Posterior cingulate gyrus (tissue), 11 donors: Measurements from ENCODE around the gene NIPAL3.
"Not testable (repeated sequence)": the region's sequence is repeated elsewhere in the genome, so short reads cannot be mapped to it uniquely, and the experiment has no call there.

ENCODE experiments used
- DNase-seq, 10 donors: peaks; one replicate each; pipeline versions ENCODE4 v3.0.0 to v3.0.0-alpha.2; 2020 to 2021; ENCODE audit warnings: mixed read lengths in 3 of 10
- intact Hi-C: fragments of 100-400 bp; cut with DNase I; formaldehyde crosslinking; loops from one replicate; pipeline ENCODE4 v1.15.1; 2023

Gene NIPAL3

DNA sequence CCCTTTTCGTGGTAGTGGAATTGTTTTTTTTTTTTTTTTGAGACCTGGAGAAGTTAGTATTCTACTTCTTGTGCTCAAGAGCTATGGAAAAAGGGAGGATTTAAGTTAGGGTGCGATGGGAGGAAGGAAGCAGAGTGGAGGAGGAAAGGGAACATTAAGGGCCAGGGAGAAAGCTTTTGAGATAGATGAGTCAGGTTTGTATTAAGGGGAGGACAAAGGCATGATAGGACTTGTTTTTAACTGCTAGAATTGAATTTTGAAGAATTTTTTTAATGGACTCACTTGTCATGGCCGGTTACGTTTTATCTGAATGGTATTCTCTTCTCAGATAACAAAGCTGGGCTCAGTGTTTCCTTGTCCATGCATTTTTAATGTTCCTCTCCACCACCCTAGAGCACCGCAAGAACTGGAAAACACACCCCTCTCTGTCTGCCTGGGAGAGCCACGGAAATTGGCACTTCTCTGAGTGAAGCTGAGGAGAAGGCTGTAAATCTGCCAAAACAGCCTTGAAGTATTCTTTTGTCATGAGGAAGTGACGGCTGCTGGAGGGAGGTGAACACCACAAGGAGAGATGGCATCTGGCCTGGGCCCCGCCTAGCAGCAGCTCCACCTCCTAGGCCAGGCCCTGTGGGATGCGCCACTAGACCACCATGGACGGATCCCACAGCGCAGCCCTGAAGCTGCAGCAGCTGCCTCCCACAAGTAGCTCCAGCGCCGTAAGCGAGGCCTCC, 3.5 kb downstream of the NIPAL3 start:
- DNase-seq: peak in 5 of 10 donors; percentile 47 to 89 (median 55)

DNA sequence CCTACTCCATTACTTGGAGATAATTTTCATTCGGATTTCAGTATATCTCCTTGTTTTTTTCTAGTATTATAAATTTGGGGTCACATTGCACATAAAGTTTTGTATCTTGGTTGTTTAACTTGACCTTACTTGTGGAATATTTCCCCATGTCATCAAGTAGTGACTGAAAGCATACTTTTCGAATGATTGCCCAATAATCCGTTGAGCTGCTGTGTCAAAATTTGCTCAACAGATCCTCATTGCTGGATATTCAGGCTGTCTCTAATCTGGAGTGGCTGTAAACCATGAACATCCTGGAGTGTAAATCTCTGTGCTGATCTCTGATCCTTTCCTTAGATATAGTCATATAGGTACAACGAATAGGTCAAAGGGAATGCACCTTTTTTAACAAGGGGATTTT, 4.9 kb downstream of the NIPAL3 start:
- intact Hi-C loops: no loop called here

More for the DNA sequence above, 3.5 kb downstream of the NIPAL3 start:
- intact Hi-C loops: loop anchor here (5.0 to 10.0 kb wide), 2 partner anchors 86 to 223 kb away; partner anchors contain the start of genes RCAN3 and SRRM1

DNA sequence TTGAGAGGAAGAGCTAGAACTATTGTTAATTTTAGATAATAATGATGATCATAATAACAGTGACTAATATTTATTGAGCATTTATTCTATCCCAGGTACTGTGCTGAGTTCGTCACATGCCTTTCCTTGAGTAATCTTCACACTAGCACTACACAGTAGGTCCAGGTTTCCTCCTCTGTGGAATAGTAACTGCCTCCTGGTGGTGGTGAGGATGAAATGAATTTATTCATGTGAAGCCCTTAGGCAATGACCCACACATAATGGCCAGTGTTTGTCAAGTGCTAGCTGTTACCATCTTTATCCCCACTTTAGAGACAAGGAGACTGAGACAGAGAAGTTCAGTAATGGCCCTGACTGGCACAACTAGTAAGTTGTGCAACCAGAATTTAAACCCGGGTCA, 5.9 kb downstream of the NIPAL3 start:
- intact Hi-C loops: no loop called here
- DNase-seq: no peak

More for the DNA sequence above, 4.9 kb downstream of the NIPAL3 start:
- no peak for DNase-seq

DNA sequence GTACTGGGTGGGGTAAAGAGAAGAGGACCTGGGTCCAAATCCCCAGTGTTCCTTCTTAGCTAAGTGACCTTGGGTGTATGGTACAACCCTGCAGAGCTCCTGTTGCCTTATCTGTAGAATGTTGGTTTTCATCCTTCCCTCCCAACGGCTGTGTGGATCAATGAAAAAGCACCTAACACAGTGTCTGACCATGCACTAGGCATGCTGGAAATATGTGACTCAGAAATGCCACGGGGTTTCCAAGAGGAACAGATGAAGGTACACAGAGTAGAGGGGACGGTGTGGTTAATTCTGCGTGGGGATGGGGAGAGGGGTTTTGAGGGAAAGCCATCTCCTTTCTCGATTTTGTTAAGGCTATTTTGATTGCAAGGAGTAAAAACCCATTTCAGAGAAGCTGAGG, 8.6 kb downstream of the NIPAL3 start:
- intact Hi-C loops: no loop called here
- DNase-seq: no peak

DNA sequence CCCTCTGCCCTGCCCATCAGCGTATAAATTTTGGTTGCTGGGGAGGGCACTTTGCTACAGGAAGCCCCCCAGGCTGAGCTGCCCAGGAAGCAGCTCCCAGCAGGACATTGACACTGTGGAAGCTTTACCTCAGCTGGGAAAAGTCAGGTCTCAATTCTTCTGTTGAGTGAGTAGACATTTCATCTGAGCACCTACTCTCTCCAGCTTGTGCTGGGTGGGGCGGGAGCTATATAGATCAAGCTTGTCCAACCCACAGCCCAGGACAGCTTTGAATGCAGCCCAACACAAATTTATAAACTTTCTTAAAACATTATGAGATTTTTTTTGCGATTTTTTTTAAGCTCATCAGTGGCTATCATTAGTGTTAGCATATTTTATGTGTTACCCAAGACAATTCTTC, 9.4 kb downstream of the NIPAL3 start:
- no peak for DNase-seq
- intact Hi-C loops: no loop called here

DNA sequence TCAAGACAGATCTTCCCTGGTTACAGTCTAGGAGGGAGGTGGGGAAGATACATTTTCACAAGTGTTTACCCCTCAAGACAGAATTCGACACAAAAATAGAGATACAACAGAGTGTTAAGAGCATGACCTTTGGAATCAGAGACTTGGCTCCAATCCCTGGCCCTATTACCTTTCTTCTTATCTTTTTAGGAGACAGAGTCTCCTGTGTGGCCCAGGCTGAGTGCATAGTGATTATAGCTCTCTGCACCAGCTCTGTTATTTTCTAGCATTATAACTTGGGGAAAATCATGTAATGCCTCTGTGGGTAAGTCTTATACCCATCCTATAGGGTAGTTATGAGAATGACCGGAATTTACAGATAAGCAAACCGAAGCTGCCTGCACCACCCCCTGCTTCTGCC, 9.8 kb downstream of the NIPAL3 start:
- intact Hi-C loops: no loop called here
- no peak for DNase-seq

DNA sequence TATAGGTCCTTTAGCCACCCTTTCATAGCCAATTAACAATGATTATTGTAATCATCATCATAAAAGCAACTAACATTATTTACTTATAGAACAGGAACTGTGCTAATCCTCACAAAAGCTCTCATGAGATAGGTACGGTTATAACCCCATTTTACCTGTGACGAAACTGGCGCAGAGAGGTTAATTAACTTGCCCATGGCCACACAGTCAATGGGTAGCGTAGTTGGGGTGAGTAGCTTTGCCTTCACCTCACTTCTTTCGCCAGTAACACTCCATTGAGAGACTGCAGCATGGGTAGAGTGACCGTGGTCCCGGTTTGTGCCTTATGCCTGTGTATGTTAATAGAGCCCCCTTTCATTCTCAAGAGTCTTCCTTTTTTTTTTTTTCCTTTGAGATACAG, 10.3 kb downstream of the NIPAL3 start:
- no peak for DNase-seq
- intact Hi-C loops: no loop called here

DNA sequence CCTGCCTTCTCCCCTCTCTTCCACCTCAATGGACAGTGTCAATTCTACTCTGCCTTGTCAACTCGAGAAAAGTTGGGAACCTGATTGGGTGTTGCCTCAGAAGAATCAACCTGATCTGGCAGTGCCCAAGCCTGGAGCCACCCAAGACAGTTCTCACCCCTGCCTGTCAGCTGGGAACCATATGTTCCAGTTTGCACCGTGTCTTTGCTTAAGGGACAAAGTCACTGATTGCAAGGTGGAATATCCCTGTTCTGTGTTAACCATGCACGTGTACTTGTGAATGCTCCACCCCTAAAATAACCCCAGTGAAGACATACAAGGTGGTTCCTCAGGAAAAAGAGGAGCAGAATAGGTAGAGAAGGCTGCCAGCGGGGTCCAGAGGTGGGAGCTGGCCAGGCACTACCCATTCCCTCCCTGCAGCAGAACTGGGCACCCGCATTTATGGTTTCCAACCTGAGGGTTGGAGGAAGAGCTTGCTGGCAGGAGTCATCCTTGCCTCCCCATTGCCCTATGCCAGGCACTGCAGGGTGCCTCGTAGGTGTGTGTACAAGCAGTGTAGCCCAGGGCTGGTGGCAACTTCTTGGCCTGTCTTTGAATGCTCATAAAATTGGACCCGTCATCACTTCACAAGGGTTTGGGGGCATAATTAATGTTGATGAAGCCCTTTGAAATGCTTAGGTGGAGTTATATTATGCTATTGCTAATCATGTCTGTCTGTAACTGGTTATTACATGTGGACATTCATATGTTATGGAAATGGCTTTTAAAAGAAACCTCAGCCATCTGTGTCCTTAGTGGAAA, 11.3 kb downstream of the NIPAL3 start:
- intact Hi-C loops: no loop called here
- no peak for DNase-seq

DNA sequence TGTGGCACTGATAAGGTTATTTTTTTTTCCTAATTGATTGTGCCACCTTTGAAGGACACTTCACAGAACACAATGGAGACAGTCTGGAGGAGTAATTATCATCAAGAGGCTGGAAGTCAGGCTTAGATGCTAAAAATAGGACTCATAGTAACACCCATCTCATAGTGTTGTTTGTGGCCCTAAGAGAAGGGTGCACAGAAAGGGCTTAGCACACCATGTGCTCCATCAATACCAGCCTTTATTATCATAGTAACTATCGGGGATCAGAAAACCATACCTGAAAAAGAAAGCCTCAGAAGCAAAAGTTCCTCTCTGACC, 11.9 kb downstream of the NIPAL3 start:
- DNase-seq: no peak
- intact Hi-C loops: no loop called here

DNA sequence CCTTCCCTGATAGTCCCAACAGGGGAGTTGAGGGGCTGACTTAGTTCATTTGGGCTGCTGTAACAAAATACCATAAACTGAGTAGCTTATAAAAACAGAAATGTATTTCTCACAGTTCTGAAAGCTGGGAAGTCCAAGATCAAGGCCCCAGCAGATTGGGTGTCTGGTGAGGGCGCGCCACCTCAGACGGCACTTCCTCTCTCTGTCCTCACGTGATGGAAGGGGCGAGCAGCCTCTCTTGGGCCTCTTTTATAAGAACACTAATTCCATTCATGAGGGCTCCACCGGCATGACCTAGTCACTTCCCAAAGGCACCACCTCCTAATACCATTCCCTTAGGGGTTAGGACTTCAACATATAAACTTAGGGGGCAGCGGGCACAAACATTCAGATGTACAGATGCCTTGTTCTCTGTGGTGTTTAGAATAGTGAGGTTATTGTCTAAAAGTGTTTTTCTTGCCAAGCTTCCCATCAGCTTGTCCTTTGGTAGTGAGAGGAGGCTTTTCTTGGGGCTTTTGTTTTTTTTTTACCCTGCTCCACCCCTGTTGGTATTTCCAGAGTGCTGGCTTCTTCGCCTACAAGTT, 20.3 kb downstream of the NIPAL3 start:
- peak in 2 of 10 donors; percentile 29 to 69 for DNase-seq
- intact Hi-C loops: no loop called here

DNA sequence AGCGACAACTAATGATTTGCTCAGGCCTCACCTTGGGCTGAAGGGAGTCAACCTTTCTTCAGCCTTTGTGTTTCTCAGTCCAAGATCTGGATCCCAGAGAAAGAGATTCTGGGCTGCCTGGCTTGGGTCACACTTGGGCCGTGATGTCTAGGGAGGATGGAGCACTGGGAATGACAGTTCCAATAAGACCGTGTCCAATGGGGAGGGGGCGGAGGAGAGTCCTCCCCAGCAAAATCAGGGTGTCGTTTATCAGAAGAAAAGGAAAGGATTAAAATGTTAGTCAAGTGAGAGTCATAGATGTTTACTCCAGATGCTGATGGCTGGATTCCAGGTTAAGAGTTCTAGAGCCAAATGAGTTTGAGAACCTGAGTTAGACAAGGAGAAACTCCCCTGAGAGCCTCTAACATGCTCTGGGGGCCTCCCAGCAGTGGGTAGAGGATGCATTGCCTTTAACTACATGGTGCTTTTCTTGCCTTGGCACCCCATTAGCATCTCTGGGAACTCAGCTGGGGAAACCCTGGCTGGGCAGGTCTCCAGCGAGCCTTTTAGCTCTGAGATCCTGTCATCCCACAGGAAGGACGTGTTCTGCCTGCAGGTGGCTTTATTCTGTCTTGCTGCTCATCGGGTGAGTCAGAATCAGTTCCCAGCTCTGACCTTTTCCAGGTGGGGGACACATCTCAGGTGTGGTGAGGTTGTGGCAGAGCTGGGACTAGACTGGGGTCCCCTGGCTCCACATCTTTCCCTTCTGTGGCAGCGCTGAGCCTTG, 22.2 kb downstream of the NIPAL3 start:
- DNase-seq: peak in 1 of 10 donors; percentile 12

DNA sequence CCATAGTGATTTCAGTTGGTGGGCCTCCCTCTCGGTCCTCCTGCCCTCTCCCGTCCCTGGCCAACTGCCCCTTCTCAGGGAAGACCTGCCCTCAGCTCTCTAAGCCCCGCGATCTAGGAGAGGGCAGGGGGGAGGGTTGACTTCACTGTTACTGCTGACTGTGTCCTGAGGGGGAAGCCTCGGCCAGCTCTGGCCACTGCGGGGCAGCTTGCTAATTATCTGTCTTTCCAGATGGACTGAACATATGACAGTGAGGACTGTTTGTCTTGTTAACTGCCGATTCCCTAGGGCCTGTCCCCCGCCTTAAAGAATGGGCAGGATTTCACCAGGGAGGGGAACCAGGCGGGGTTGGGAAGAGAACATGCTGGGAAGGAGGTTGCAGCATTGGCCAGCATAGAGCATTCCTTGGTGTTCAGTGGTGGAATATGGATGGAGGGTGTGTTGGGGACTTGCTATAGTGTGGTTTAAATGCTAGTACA, 22.9 kb downstream of the NIPAL3 start:
- DNase-seq: peak in 5 of 10 donors; percentile 22 to 92 (median 58)
- intact Hi-C loops: no loop called here

More for the DNA sequence above, 22.2 kb downstream of the NIPAL3 start:
- intact Hi-C loops: no loop called here

DNA sequence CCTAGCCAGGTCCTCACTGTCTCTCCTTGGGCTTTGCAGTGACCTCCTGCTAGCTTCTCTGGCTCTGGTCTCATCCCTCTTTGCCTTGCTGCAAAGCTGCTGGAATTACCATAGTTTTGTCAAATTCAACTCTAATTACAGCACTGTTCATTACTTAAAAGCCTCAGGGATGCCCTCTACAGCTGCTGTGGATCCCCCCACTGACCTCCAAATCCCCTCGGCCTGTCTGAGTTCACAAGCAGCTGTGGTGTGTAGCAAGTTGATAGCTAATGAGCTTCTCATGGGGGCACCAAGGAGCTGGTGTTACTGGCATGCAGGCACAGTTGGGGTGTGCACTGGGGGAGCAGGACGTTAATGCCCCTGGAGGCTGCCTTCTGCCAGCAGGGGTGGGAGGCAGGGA, 24.8 kb downstream of the NIPAL3 start:
- intact Hi-C loops: no loop called here
- no peak for DNase-seq

DNA sequence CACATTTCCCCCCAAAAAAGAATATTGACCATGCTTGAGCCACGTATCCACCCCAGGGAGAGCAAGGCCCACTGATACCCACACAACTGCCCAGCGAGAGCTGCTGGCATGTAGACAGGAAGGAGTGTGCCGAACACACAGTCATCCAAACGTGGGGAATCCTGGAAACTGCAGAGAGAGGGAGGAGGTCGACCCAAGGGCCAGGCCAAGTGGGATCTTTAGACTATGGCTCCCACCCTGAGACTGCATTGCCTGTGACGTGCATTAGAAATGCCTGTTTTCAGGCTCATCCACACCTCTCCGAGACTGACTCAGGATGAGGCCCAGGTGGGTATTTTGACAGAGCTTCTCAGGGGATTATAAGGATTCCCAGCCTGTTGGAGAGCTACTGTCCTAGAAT, 25.9 kb downstream of the NIPAL3 start:
- DNase-seq: no peak
- intact Hi-C loops: no loop called here

DNA sequence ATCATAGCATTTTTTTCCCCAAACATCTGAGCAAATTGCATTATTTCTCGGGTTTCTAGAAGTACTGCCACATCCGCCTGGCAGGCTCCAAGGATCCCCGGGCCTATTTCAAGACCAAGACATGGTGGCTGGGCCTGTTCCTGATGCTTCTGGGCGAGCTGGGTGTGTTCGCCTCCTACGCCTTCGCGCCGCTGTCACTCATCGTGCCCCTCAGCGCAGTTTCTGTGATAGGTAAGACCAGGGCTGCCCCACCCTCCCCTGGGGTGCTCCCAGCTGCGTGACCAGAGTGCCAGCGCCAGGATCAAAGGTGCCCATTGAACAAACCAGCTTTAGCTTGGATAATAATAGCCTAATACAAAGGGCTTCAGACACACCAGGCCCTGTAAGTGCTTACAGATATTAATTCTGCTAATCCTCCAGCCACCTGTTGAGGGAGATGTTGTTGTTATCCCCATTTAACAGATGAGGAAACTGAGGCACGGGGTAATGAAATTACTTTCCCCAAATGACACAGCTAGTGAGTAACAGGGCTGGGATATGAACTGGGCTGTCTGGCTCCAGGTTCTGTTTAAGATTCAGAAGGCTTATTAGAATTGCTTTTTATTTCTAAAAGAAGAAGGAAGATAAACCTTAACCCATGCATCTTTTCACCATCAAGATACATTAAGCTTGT, 26.5 kb downstream of the NIPAL3 start:
- no peak for DNase-seq
- intact Hi-C loops: no loop called here

DNA sequence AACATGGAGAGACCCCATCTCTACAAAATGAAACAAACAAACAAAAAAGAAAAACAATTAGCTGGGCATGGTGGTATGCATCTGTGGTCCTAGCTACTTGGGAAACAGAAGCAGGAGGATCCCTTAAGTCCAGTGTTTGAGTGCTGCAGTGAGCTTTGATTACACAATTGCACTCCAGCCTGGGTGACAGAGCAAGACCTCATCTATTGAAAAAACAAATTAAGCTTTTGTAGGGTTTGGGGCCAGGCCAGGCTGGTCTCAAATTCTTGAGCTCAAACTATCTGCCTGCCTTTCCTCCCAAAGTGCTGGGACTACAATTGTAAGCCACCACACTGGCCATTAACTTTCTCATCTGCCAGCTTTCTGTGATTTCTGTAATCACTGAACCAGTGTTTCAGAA, 27.2 kb downstream of the NIPAL3 start:
- no peak for DNase-seq
- intact Hi-C loops: no loop called here

DNA sequence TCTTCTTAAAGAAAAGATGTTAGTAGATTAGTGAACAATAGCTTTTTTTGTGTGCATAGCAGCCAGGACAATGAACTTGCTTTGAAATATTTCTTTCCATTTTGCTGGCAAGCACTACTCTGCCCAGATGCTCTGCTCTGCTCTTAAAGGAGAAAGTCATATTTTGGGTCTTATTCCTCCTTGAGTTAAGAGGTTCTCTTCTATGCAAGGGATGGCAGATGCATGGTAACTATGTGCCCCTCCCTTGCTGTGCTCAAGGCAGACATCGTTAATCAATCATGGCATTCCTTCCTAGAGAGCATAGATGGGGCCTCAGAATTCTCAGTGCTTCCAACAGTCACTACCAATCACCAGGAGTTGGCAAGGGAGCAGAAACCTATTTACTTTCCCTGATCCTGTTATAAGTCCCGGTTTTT, 27.6 kb downstream of the NIPAL3 start:
- no peak for DNase-seq
- intact Hi-C loops: no loop called here

DNA sequence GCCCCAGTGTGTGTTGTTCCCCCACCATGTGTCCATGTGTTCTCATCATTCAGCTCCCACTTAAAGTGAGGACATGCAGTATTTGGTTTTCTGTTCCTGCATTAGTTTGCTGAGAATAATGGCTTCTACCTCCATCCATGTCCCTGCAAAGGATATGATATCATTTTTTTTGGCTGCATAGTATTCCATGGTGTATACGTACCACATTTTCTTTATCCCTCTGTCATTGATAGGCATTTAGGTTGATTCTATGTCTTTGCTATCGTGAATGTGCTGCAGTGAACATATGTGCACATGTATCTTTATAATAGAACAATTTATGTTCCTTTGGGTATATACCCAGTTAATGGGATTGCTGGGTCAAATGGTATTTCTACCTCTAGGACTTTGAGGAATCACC, 30.8 kb downstream of the NIPAL3 start:
- intact Hi-C loops: not testable (repeated sequence)

DNA sequence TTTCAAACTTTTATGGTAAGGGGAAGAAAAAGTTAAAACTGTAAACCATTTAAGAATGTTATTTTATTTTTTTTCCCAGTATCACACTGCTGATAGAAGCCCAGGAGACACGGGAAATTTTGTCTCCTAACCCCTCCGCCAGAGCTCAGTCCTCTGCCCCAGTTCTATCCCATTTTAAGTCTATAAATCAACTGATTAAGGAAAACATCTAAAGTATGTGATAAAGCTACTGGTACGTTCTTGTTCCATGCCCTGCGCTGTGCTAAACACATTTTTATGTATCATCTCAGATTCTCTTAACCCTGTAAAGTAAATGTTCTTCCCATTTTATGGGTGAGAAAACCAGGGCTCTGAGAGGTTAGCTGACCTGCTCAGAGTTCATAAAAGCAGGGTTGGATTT, 34.7 kb downstream of the NIPAL3 start:
- DNase-seq: no peak
- intact Hi-C loops: no loop called here

More for the DNA sequence above, 30.8 kb downstream of the NIPAL3 start:
- not testable (repeated sequence) for DNase-seq

DNA sequence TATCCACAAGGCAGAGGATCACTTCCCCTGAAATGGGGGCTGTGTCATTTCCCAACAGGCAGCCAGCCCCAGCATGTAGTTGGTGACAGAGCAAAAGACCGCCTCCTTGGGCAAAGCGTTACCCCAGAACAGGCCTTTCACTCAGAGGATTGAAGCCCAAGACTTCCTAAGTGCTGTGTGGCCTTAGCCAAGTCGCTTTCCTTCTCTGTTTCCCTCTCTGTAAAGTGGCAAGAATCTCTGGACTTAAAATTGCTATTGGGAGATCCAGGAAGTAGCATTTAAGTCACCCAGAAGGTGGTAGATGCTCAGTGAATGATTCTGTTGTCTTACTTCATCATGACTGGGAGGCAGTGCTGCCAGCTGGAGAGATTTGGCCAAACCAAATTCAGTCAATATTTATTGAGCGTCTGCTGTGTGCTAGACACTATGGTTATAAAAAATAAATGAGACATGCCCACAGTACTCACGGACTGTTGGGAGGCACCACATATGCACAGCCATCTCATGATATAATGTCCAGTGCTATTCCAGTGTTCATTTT, 35.3 kb downstream of the NIPAL3 start:
- intact Hi-C loops: no loop called here
- DNase-seq: no peak
